Measurements from ENCODE around the gene CDRT15L2.
"Not testable (repeated sequence)": the region's sequence is repeated elsewhere in the genome, so short reads cannot be mapped to it uniquely, and the experiment has no call there.

The CDRT15L2 gene

DNA sequence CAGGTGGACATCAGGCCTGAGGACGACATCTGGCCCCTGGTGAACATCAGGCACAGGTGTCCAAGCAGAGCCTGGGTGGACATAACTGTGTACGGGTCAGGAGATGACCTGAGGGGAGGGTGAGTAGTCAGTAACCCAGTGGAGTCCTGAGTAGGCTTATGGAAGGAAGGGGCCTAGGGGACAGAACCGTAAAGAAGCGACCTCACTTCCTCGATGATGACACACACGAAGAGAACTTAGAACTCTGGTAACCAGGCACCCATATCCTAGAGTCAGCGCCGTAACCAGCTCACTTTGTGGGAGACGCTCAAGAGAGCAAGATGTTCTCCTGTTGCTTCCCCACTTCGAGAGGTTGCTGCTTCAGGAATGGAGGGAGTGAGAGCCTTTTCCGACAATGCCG is at the start of gene CDRT15L2:
CDRT15L2 (plus strand) TSS at position 301 of the 400 bp plus-strand sequence; CDS start at position 321, 20 bp downstream.
- DNase-seq (ENCODE audit: low read depth, low spot score), result not testable (repeated sequence)

GRCh38 chr17:20530104-20530503 is 49.4 kb upstream of the CDRT15L2 start:
- DNase-seq (ENCODE audit: low read depth, low spot score), result not testable (repeated sequence)

DNA sequence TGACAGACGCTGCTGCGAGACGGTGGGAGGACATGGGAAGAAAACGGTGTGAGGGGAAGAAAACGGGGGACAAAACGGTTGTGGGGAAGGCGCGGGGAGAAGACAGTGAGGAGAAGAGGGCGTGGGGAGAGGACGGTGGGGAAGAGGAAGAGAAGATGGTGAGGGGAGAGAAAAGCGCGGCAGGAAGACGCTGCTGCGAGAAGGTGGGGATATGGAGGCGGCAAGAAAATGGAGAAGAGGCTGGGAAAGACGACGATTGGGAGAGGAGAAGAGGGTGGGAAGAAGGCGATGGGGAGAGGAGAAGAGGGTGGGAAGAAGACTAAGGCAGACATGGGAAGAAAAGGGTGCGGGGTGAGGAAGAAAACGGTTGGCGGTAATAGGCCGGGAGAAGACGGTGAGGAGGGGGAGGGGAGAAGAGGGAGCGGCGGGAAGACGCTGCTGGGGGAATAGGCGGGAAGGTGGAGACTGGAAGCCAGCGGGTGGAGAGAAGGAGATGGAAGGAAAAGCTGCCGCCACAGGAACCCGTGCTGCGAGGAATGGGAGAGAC is 46.9 kb upstream of the CDRT15L2 start:
- DNase-seq (ENCODE audit: low read depth, low spot score), result not testable (repeated sequence)

GRCh38 chr17:20533206-20533605 is 46.3 kb upstream of the CDRT15L2 start:
- not testable (repeated sequence) for DNase-seq (ENCODE audit: low read depth, low spot score)

- DNase-seq (ENCODE audit: low read depth, low spot score), result not testable (repeated sequence)
These were observed 44.6 kb upstream of the CDRT15L2 start for GRCh38 chr17:20534711-20535550.

- DNase-seq (ENCODE audit: low read depth, low spot score), result not testable (repeated sequence)
These were observed 39.1 kb upstream of the CDRT15L2 start for GRCh38 chr17:20540414-20540813.

GRCh38 chr17:20540865-20541264 is 38.7 kb upstream of the CDRT15L2 start:
- DNase-seq (ENCODE audit: low read depth, low spot score), result not testable (repeated sequence)

GRCh38 chr17:20541853-20542546 is 37.5 kb upstream of the CDRT15L2 start:
- DNase-seq (ENCODE audit: low read depth, low spot score), result not testable (repeated sequence)

DNA sequence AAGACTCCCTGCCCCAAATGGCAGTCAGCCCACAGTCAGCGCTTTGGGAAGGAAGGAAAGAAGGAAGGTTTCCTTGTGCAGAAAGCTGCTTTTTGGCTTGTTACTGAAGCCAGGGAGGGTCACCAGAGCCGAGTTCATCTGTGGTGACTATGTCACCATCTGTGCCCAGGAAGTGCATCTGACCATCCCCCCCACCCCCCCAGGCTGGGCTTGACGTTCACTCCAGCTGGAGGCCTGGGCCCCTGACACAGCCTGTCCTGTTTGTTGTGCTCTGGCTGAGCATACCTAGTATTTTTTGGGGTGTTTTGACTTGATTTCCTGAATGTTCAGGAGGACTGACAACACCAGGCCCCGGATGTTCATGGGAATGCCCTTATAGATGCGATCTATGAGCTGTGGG is 31.6 kb upstream of the CDRT15L2 start:
- not testable (repeated sequence) for DNase-seq (ENCODE audit: low read depth, low spot score)

DNA sequence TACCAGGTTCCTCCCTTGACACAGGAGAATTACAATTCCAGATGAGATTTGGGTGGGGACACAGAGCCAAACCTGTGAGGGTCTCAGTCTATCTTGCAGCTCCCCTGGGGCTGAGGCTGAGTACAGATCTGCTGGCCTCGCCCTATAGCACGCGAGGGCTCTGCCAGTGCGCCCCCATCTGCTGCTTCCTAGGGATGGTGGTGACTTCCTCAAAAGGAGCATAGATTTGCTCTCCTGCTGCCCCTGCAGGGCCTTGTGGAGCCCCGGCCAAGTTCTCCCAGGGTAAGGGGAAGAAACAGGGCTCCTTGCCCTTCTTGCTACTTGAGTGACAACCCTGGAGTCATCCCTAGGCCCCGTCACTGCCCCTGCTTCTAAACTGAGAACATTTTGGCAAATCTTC is 26.6 kb upstream of the CDRT15L2 start:
- not testable (repeated sequence) for DNase-seq (ENCODE audit: low read depth, low spot score)

- not testable (repeated sequence) for DNase-seq (ENCODE audit: low read depth, low spot score)
These were observed 24.8 kb upstream of the CDRT15L2 start for GRCh38 chr17:20554728-20555127.

DNA sequence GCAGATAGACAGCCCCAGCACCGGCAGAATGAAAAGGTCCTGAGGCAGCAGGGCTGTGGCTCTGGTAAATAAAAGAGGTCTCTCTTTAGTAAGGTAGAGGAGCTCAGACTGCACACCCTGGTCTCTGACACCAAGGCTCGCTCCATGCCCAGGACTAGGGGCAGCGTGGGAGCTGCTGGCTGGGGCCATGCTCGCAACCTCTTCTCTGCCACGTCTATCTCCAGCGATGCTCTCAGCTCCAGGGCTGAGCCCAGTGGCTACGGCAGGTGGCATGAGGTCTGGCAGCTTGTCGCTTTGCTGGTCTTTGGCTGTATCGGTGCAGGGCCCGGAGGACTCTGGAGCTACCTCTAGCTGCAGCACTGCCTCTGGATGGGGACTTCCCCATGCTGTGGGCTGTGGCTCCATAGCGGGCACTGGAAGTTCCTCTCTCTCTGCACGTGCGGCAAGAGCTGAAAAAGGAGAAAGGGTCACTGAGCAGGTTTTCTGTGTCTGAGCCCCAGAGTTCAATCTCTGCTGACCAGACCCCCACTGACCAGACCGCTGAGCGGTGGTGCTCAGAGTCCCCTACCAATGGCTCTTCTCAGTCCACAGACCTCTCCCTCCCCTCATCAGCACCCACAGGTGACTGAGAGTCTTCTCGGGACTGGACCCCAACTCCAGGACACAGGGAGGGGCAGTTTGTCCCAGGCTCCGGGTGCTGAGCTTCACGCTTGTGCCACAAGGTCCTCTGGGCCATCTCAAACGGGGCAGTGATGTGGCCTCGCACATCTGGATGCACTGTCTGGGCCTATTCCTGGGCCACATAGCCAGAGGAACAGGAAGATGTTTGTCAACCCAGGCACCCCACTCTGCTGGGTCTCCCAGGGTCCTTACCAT is 24.2 kb upstream of the CDRT15L2 start:
- DNase-seq (ENCODE audit: low read depth, low spot score), result not testable (repeated sequence)

- not testable (repeated sequence) for DNase-seq (ENCODE audit: low read depth, low spot score)
These were observed 21.4 kb upstream of the CDRT15L2 start for GRCh38 chr17:20558096-20558495.

- DNase-seq (ENCODE audit: low read depth, low spot score), result not testable (repeated sequence)
These were observed 20.5 kb upstream of the CDRT15L2 start for GRCh38 chr17:20559018-20559417.

DNA sequence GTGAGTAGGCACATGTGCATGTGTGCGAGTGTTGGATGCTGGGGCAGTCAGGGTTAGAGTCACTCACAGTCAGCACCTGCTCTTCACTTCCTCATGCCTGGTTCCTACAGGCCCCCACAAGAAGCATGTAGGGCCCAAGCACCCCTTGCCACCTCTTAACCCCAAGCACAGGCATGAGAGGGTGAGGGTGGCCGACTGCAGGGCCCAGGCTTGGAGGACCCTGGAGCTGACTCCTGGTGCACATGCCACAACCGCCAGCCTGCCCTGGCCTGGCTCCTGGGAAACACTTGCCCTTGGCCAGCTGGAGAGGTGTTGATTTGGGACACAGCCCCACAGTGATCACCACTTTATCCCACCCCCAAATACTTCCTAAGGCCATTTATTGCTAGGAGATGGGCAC is 16.9 kb upstream of the CDRT15L2 start:
- DNase-seq (ENCODE audit: low read depth, low spot score), result no peak

DNA sequence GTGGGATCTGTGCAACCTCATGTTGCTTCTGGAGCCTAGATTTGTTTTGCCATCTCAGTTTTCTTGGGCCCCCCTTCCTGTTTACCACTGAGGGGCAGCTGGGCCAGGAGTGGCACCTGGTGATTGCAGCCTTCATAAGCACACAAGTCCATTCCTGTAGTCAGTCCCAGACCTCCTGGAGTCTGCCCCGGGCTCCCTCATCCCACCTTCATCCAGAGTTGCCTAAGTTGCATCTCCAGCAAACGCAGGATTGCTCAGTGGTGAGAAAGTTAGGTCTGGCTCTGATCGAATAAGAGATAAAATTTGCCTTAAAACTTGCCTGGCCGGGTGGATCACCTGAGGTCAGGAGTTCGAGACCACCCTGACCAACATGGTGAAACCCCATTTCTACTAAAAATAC is 14.3 kb upstream of the CDRT15L2 start:
- DNase-seq (ENCODE audit: low read depth, low spot score), result not testable (repeated sequence)

DNA sequence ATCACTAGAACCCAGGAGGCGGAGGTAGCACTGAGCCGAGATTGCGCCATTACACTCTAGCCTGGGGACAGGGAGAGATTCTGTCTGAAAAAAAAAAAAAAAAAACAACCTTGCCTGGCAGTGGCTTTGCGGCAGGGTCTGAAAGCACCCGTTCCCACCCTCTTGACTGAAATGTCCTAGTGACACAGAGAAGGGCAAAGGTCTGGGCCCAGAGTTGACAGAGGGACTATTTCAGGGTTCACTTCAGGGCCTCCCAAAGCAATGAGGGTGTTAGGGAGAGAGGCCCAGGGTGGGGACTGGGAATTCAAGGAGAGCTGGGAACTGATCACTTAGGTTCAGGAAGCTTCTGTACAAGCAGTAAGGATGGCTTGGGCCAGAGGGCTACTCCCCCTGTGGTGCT is 13.8 kb upstream of the CDRT15L2 start:
- DNase-seq (ENCODE audit: low read depth, low spot score), result no peak

- not testable (repeated sequence) for DNase-seq (ENCODE audit: low read depth, low spot score)
These were observed 12.8 kb upstream of the CDRT15L2 start for GRCh38 chr17:20566736-20567135.

DNA sequence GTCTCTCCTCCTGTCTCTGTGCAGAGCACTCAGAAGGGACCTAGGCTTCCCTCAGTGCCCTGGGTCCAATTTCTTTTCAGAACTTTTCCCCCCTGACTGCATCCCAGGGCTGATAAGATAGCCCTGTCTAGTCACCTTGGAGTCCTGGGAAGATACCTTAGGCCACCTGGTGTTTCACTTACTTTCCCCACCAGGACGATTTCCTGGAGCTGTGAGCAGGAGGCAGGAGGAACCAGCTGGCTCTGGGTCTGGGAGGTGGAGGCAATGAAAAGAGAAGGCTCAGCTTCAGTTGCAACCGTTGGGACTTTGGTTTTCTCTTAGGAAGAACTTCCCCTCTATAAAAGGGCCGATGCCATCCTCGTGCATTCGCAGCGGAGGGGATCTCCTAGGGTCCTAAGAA is 12.1 kb upstream of the CDRT15L2 start:
- DNase-seq (ENCODE audit: low read depth, low spot score), result not testable (repeated sequence)

- not testable (repeated sequence) for DNase-seq (ENCODE audit: low read depth, low spot score)
These were observed 10.9 kb upstream of the CDRT15L2 start for GRCh38 chr17:20568604-20569003.

DNA sequence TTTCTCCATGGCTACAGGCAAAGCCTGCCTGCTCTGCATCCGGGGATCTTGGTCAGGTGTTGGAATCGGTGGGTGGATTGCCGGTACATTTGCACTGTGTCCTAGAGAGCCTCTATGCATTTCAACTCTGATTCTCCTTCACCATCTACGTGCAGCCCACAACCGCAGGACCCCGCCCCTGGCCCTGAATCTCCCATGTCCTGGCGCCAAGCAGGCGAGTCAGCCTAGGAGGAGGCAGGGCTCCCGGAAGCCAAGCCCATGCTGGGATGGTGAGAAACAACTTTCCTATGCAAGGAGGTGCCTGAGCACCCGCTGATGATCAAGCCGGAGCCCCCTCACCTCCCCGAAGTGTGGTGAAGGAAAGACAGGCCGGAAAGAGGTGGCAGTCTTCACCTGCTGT is 7.9 kb upstream of the CDRT15L2 start:
- DNase-seq (ENCODE audit: low read depth, low spot score), result not testable (repeated sequence)
